Islet precursor cell (in vitro differentiated cells): ENCODE results near the gene TNS3.

Experiments used
- DNase-seq: peaks from one replicate; pipeline ENCODE4 v3.0.0-alpha.2; 2018

TNS3 gene

GRCh38 chr7:47502240-47502877 is 79.6 kb downstream of the TNS3 start:
- DNase-seq, result no peak

GRCh38 chr7:47501406-47501805 is 80.5 kb downstream of the TNS3 start:
- peak; percentile 97 for DNase-seq

- DNase-seq, result no peak
Observed at GRCh38 chr7:47500103-47500563, 81.8 kb downstream of the TNS3 start.

- DNase-seq, result no peak
Observed at GRCh38 chr7:47498229-47499056, 83.5 kb downstream of the TNS3 start.

GRCh38 chr7:47497367-47498096 is 84.4 kb downstream of the TNS3 start:
- peak; percentile 48 for DNase-seq

- DNase-seq, result no peak
Observed at GRCh38 chr7:47496666-47497065, 85.2 kb downstream of the TNS3 start.

- DNase-seq, result no peak
Observed at GRCh38 chr7:47496056-47496665, 85.8 kb downstream of the TNS3 start.

GRCh38 chr7:47493976-47494911 is 87.7 kb downstream of the TNS3 start:
- no peak for DNase-seq

GRCh38 chr7:47492716-47493325 is 89.1 kb downstream of the TNS3 start:
- DNase-seq, result peak; percentile 37

GRCh38 chr7:47490501-47491265 is 91.2 kb downstream of the TNS3 start:
- DNase-seq, result peak; percentile 48

GRCh38 chr7:47489624-47490023 is 92.3 kb downstream of the TNS3 start:
- DNase-seq, result no peak

- DNase-seq, result peak; percentile 87
Observed at GRCh38 chr7:47488969-47489342, 93.0 kb downstream of the TNS3 start.

- DNase-seq, result peak; percentile 51
Observed at GRCh38 chr7:47488201-47488968, 93.5 kb downstream of the TNS3 start.

GRCh38 chr7:47485640-47486435 is 96.1 kb downstream of the TNS3 start:
- no peak for DNase-seq

- DNase-seq, result no peak
Observed at GRCh38 chr7:47484923-47485639, 96.8 kb downstream of the TNS3 start.

GRCh38 chr7:47484457-47484856 is 97.5 kb downstream of the TNS3 start:
- DNase-seq, result no peak

GRCh38 chr7:47483604-47484273 is 98.2 kb downstream of the TNS3 start:
- DNase-seq, result no peak
